C4-2B (cell line): Measurements from ENCODE around the gene OR2T35.
A peak's percentile ranks its signal among the peaks of the same experiment; 100 is the strongest.

Source experiments
- ZFX ChIP-seq: fragments of 450-650 bp; IDR thresholded peaks from 2 replicates; pipeline ENCODE4 v1.6.1; 2017
- TF ChIP-seq, protein P1 (sequence below): fragments of 450-650 bp; conservative IDR thresholded peaks from 2 replicates; pipeline ENCODE4 v1.5.1; 2017; ENCODE audit warnings: mild to moderate bottlenecking

DNA sequence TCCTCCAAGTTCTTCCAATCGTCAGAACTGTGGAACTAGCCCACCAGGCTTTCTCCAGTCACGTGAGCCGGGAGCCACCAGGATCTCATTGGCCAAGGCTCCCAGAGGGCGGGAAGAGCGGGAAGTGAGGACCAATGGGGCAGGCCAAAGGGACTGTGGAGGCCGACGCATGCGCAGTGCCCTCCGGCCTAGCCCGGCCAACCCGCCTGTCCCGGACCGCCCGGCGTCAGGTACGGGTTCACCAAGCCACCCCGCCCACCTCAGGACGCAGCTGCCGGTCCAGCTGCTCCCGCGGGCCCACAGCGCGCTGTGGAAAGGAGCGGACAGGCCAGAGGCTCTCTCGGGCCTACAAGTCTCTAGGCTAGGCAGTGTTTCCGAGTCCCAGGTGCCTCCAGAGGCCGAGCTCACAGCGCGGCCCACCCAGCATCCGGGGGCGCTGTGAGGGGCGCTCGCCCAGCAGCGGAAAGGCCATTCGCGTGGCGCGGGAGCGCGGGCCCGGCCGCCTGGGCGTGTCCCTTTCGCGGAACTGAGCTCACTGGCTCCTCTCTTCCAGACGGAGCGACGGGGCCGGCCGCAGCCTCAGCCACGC, 46.6 kb upstream of the OR2T35 start:
- TF ChIP-seq, protein P1, sequence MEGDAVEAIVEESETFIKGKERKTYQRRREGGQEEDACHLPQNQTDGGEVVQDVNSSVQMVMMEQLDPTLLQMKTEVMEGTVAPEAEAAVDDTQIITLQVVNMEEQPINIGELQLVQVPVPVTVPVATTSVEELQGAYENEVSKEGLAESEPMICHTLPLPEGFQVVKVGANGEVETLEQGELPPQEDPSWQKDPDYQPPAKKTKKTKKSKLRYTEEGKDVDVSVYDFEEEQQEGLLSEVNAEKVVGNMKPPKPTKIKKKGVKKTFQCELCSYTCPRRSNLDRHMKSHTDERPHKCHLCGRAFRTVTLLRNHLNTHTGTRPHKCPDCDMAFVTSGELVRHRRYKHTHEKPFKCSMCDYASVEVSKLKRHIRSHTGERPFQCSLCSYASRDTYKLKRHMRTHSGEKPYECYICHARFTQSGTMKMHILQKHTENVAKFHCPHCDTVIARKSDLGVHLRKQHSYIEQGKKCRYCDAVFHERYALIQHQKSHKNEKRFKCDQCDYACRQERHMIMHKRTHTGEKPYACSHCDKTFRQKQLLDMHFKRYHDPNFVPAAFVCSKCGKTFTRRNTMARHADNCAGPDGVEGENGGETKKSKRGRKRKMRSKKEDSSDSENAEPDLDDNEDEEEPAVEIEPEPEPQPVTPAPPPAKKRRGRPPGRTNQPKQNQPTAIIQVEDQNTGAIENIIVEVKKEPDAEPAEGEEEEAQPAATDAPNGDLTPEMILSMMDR: no peak
- peak; percentile 35; the same call in 1 of the 2 replicates for TF ChIP-seq ZFX
